AG09309 (cell line): Measurements from ENCODE around the gene ZNF675.
"Not testable (repeated sequence)": the region's sequence is repeated elsewhere in the genome, so short reads cannot be mapped to it uniquely, and the experiment has no call there.

ENCODE experiments used
- DNase-seq: peaks from one replicate; pipeline ENCODE4 v3.0.0-alpha.2; 2010; ENCODE audit warnings: low read depth
- H3K4me3 ChIP-seq: 2 replicates; pipeline ENCODE4 v1.5.1; 2011; ENCODE audit warnings: mild to moderate bottlenecking, low read depth, low read length, moderate library complexity; ENCODE audit not compliant: control insufficient read depth
- CTCF ChIP-seq: IDR thresholded peaks from 2 replicates; pipeline ENCODE4 v1.5.1; 2011; ENCODE audit warnings: mild to moderate bottlenecking, low read depth, low read length, inconsistent platforms; ENCODE audit not compliant: insufficient read depth, control insufficient read depth; ENCODE audit errors: missing control alignments

ZNF675 gene

GRCh38 chr19:23699521-23699860 is 12.5 kb upstream of the ZNF675 start:
- no peak for DNase-seq
- no peak overlapping the region for H3K4me3 ChIP-seq
- no peak for TF ChIP-seq CTCF

GRCh38 chr19:23698711-23699520 is 11.9 kb upstream of the ZNF675 start:
- no peak for DNase-seq
- no peak for TF ChIP-seq CTCF
- no peak overlapping the region for H3K4me3 ChIP-seq

GRCh38 chr19:23692937-23693336 is 5.9 kb upstream of the ZNF675 start:
- not testable (repeated sequence) for DNase-seq, H3K4me3 ChIP-seq

GRCh38 chr19:23673132-23673531 is 13.9 kb downstream of the ZNF675 start:
- no peak for TF ChIP-seq CTCF
- H3K4me3 ChIP-seq: no peak overlapping the region
- DNase-seq: no peak

GRCh38 chr19:23668606-23669005 is 18.4 kb downstream of the ZNF675 start:
- not testable (repeated sequence) for H3K4me3 ChIP-seq, DNase-seq

GRCh38 chr19:23665651-23666410 is 21.2 kb downstream of the ZNF675 start:
- no peak for TF ChIP-seq CTCF
- no peak overlapping the region for H3K4me3 ChIP-seq
- no peak for DNase-seq

GRCh38 chr19:23649817-23650216 is 37.2 kb downstream of the ZNF675 start:
- DNase-seq, H3K4me3 ChIP-seq: not testable (repeated sequence)
